Activated T-helper 1 cell treated with anti-CD3 and anti-CD28 coated beads, Interleukin-12 subunit alpha, Interleukin-12 subunit beta, Interleukin-2, Interleukin-4 antibody, amounts not matched to agents 30 ng/mL and 10 ng/mL and 1 ng/mL, durations not matched to agents 14 hours and 24 hours and 36 hours (primary cell): Measurements from ENCODE around the gene FAM72B. TPM values are rescaled to one million over a fixed set of nuclear protein-coding genes. Genes with fewer than 3 reads are reported as not detected.
"Not testable (repeated sequence)": the region's sequence is repeated elsewhere in the genome, so short reads cannot be mapped to it uniquely, and the experiment has no call there.

Experiments used
- DNase-seq: peaks from one replicate; pipeline ENCODE4 v3.0.0; 2021; ENCODE audit warnings: low spot score
- H3K27ac Mint-ChIP-seq: one replicate; pipeline ENCODE4 v1.8.0; 2021; ENCODE audit warnings: mild to moderate bottlenecking, mixed read lengths
- H3K27me3 Mint-ChIP-seq: one replicate; pipeline ENCODE4 v1.8.0; 2022; ENCODE audit warnings: mild to moderate bottlenecking, moderate library complexity, mixed read lengths; ENCODE audit not compliant: insufficient read depth
- H3K36me3 Mint-ChIP-seq: one replicate; pipeline ENCODE4 v1.8.0; 2021; ENCODE audit warnings: low read depth, mixed read lengths
- H3K4me1 Mint-ChIP-seq: one replicate; pipeline ENCODE4 v1.8.0; 2021; ENCODE audit warnings: low read depth, mixed read lengths
- H3K4me3 Mint-ChIP-seq: one replicate; pipeline ENCODE4 v1.8.0; 2021; ENCODE audit warnings: mild to moderate bottlenecking, moderate library complexity, mixed read lengths
- H3K9me3 Mint-ChIP-seq: one replicate; pipeline ENCODE4 v1.8.0; 2021; ENCODE audit warnings: mixed read lengths
- intact Hi-C: fragments of 100-400 bp; cut with micrococcal nuclease; formaldehyde crosslinking; loops from one replicate; pipeline ENCODE4 v1.15.1; 2024
- total RNA-seq: library from RNA; stranded (reverse); gene quantifications from 2 replicates; pipeline ENCODE4 v1.2.3, GENCODE V29; 2022

Gene FAM72B
- total RNA-seq, 1 donor from 2014 or later: 26.1 TPM

DNA sequence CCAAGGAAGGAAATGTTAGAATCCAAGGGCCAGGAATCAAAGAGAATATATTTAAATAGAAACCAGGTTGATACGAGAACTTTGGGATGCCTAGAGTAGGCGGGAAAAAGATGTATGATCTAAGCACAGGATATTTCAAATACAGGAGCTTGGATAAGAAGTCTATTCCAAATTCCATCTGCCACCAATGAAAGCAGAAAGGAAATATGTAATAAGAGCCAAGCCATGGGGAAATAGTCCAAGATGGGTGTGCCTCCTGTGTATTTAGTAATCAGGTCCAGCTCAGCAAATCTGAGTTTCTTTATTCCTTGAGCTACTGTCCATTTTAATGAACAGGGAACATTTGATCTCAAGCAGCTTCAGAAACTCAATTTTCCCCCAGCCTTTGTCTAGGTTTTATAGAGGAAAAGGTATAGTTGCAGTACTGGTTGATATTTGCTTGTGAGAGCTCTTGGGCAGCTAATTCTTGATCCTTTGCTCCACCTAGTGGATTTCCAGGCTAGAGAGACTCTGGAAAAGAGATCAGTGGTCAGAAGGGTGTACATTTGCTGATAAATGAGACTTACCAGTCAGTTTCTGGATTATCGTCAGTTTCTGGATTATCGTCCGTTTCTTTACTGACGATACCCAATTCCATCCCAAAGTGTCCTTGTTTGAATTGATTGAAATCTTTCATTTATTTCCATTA lies 28.3 kb downstream of the FAM72B start:
- H3K36me3 Mint-ChIP-seq, H3K27me3 Mint-ChIP-seq, H3K9me3 Mint-ChIP-seq, H3K4me3 Mint-ChIP-seq, H3K27ac Mint-ChIP-seq, DNase-seq, intact Hi-C loops, H3K4me1 Mint-ChIP-seq: not testable (repeated sequence)

DNA sequence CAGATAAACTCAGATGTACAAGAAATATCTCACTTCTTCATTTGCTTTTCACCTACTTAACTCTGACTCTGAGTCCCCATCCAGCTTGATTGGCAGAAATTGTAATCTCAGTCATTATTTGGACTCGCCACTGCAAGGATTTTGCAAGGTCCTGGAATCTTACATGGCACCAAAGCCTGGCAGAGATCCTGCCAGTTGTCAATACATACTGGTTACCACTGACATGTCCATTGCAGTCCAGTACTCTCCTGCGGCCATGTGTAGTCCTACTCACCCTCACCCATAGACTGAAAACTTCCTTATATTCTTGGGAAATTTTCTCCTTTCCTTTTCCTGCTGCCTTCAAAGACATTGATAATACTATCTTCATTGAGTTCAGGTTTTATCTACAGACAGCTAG lies 29.3 kb downstream of the FAM72B start:
- H3K27me3 Mint-ChIP-seq, DNase-seq, H3K9me3 Mint-ChIP-seq, H3K27ac Mint-ChIP-seq, H3K4me1 Mint-ChIP-seq, H3K4me3 Mint-ChIP-seq, H3K36me3 Mint-ChIP-seq, intact Hi-C loops: not testable (repeated sequence)

DNA sequence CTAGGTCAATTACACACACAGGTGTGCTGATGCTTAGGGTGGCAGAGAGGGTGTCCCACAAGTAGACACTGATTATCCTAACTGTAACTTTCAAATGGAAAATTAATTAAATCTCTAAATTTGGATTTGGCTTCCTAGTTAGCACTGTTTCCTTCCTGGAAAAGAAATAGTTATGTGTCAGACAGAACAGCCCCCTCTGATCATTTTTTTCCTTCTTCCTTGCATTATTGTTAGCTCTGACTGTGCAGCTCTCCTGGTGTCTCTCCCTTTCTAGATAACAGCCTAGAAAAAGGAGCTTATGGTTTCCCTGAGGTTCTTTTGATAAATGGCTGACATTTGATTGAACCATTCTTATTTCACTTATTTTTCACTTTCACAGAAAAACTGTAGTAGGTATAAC lies 31.4 kb downstream of the FAM72B start:
- H3K4me1 Mint-ChIP-seq, H3K27ac Mint-ChIP-seq, H3K27me3 Mint-ChIP-seq, intact Hi-C loops, H3K36me3 Mint-ChIP-seq, H3K9me3 Mint-ChIP-seq, H3K4me3 Mint-ChIP-seq, DNase-seq: not testable (repeated sequence)

DNA sequence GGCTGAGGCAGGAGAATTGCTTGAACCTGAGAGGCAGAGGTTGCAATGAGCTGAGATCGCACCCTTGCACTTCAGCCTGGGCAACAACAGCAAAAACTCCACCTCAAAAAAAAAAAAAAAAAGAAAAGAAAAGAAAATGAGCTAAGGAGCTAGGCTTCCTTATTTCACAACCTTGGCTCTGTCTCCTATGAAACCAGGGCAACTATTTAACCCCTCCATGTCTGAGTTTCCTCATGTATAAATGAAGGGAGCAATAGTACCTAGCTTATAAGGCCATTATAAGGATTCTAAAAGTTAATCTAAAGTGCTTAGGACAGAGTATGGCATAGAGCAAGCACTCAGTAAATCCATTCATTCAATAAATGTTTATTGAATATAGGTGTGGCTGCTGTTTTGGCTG lies 32.8 kb downstream of the FAM72B start:
- H3K9me3 Mint-ChIP-seq, H3K4me1 Mint-ChIP-seq, intact Hi-C loops: not testable (repeated sequence)

DNA sequence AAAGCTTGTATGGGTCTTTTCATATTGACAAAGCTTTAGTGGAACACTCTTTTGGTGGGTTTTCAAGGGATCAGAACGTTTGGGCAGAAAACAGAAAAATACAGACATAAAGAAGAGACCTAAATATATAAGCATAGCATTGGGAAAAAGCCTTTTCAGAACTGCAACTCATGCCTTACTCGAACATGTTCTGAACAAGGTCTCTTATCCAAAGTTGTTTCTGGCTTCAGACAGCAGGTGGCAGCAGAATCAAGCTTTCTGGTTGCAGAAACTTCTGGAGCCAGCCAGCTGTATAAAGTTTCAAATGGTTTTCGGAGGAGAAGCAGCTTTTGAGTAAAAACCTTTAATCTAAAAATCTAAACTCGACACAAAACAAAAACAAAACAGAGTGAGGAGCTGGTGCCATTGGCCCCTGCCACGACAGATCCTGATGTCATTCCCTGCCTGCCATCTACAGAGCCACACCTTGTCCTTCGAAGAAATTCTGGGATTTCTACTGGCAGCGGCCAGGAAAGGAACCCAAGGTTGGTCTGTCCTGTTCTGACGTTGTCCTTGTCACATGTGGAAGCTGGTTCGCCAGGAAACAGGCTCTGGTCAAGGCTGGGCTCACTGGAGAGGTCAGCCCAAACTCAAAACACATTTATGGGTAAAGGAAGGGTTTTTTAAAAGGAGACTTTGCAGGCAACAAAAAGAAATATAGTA lies 35.5 kb downstream of the FAM72B start:
- DNase-seq, intact Hi-C loops: not testable (repeated sequence)

More for the DNA sequence above, 32.8 kb downstream of the FAM72B start:
- DNase-seq, H3K36me3 Mint-ChIP-seq, H3K27ac Mint-ChIP-seq, H3K27me3 Mint-ChIP-seq, H3K4me3 Mint-ChIP-seq: not testable (repeated sequence)

DNA sequence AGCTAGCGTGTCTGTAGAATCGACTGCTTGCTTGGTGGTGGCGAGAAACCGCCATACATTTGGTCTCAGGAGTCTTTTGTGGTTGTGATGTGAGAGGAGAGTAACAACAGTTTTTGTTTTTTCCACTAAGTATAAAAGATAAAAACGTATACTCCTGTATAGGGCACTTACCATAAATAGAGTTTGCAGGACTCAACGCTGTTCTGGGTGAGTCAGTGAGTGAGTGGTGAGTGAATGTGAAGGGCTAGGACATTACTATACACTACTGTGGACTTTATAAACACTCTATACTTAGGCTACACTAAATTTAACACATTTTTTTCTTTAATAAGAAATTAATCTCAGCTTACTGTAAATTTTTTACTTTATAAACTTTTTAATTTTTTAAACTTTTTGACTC lies 43.7 kb downstream of the FAM72B start:
- H3K27me3 Mint-ChIP-seq, H3K27ac Mint-ChIP-seq, H3K9me3 Mint-ChIP-seq, DNase-seq, intact Hi-C loops, H3K4me3 Mint-ChIP-seq, H3K4me1 Mint-ChIP-seq, H3K36me3 Mint-ChIP-seq: not testable (repeated sequence)

More for the DNA sequence above, 35.5 kb downstream of the FAM72B start:
- not testable (repeated sequence) for H3K4me1 Mint-ChIP-seq, H3K27me3 Mint-ChIP-seq, H3K9me3 Mint-ChIP-seq, H3K36me3 Mint-ChIP-seq, H3K27ac Mint-ChIP-seq, H3K4me3 Mint-ChIP-seq

DNA sequence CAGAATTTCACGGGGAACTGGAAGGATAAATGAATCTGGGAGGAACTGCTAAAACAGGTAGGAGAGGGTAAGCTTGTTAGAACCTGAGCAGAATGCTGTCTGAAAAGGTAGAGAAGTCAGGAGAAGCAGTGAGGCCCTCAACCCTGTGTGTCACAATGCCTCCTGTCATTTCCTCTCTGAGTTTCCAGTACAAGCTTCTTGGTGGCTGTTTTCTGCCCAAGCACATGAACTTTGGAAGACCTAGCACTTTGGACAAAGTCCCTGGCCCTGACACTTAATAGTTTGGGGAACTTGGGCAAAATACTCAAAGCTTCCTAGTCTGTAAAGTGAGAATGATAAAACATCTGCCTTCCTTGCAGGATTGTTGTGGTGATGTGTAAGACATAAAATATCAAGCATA lies 52.6 kb downstream of the FAM72B start:
- DNase-seq, H3K4me3 Mint-ChIP-seq, intact Hi-C loops, H3K4me1 Mint-ChIP-seq, H3K27ac Mint-ChIP-seq, H3K9me3 Mint-ChIP-seq, H3K27me3 Mint-ChIP-seq, H3K36me3 Mint-ChIP-seq: not testable (repeated sequence)

DNA sequence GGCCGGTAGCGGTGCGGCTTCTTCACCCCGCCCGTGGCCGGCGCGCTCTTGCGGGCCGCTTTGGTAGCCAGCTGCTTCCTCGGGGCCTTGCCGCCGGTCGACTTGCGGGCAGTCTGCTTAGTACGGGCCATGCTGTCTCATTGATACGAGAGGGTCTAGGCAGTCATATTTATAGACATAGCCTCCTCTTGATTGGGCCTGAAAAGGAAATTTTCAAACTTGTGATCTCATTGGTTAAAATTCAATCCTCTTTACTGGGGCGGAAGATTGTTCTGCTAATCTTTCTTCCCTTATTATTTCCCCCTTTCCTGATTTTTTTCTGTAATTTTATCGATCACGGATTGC lies 65.7 kb downstream of the FAM72B start:
- H3K36me3 Mint-ChIP-seq, H3K9me3 Mint-ChIP-seq, H3K4me3 Mint-ChIP-seq, intact Hi-C loops, H3K27ac Mint-ChIP-seq, DNase-seq, H3K4me1 Mint-ChIP-seq, H3K27me3 Mint-ChIP-seq: not testable (repeated sequence)

Other genes with a start within 250 kb of the FAM72B start
- gene SRGAP2C, start 635 bp upstream of the FAM72B start, total RNA-seq: 52.6 and 52.9 TPM in 2 replicates